GM18498 (cell line): ENCODE data around the gene RHBG.
"Not testable (repeated sequence)": the region's sequence is repeated elsewhere in the genome, so short reads cannot be mapped to it uniquely, and the experiment has no call there.

Source experiments
- ATAC-seq: cut with Tn5 transposase; IDR thresholded peaks from one replicate; pipeline ENCODE4 v1.9.1; 2021; ENCODE audit warnings: mild to moderate bottlenecking, moderate library complexity; ENCODE audit not compliant: unreplicated experiment

Gene RHBG

GRCh38 chr1:156359973-156360372, 9.0 kb upstream of the RHBG start:
- no peak for ATAC-seq

- no peak for ATAC-seq
Measured at GRCh38 chr1:156360534-156360933, 8.5 kb upstream of the RHBG start.

DNA sequence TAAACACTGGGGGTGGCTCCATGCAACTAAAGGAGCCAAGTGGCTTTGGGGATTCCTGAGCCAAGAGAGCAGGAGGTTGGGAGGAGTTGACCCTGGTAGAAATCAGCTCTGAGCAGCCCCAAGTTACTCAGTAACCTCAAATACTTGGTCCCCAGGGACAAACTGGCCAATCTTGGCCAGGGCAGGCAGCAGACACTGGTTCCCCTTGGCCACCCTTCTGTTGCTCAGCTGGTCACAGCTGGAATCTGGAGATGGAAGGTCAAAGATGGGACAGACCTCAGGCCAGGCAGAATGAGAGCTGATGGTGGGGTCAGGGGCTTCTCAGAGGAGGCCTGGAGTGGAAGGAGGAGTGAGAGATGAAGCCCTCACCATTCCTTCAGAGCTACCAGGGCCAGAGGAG, 3.3 kb upstream of the RHBG start:
- no peak for ATAC-seq

GRCh38 chr1:156366378-156367166, 2.4 kb upstream of the RHBG start:
- no peak for ATAC-seq

GRCh38 chr1:156367383-156368156, 1.4 kb upstream of the RHBG start:
- ATAC-seq, result no peak

GRCh38 chr1:156368157-156368658, 803 bp upstream of the RHBG start:
- ATAC-seq, result no peak

- ATAC-seq, result not testable (repeated sequence)
Measured at GRCh38 chr1:156369685-156370286, 775 bp downstream of the RHBG start.

DNA sequence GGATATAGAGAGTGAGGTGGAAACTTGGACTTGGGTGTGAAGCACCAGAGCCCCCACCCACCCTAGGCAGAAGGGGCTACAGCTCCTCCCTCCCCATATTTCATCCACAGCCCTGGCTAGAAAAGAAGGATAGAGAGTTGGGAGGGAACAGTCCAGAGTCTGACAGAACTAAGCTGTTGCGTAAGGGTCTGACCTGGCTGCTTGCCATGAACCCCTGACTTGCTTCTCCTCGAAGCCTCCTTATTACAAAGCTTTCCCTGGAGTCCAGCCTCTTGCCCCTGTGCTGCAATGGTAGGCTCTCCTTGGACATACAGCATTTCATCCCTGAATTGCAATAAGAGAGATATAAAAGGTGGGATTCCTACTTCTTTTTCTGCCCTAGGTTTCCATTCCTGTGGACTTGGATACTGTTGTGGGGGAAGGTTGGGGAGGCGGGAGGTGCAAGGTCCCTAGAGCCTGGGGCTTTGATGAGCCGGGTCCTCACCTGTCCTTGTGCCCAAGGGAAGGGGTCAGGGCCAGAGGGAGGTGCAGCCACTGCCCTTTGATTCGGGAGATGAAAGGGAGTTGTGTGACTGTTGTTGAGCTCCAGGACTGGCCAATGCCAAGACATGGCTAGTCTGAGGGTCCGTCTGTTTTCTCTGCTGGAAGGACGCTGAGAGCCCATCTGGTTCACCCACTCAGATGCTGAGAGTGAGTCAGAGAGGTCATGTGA, 2.7 kb downstream of the RHBG start:
- ATAC-seq, result no peak

DNA sequence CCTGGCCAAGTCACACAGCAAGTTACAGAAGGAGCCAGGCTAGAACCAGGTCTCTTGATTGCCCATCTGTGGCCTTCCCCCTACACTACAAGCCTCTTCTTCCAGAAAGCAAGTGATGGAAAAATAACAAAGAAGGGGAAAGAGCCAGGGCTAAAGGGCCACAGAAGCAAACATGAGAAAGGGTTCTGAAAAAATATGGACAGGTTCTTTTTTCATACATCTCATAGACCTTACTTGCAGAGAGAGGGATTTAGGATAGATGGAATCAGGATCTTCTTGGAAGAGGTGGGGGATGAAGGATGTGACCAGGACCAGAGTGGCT, 3.2 kb downstream of the RHBG start:
- ATAC-seq, result no peak

DNA sequence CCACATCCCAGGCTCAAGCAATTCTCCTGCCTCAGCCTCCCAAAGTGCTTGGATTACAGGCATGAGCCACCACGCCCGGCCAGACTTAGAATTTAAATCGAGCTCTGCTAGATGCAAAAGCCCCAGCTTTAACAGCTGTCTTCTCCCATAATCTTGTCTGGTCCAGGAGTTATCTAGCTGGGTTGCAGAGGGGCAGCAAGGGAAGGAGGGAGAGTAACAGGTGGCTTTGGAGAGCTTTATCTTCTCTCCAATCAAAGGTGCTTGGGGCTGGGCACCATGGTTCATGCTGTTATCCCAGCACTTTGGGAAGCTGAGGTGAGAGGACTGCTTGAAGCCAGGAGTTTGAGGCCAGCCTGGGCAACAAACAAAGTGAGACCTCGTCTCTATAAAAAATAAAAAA, 3.9 kb downstream of the RHBG start:
- no peak for ATAC-seq

- no peak for ATAC-seq
Measured at GRCh38 chr1:156373546-156373945, 4.5 kb downstream of the RHBG start.

GRCh38 chr1:156376146-156376545, 7.1 kb downstream of the RHBG start:
- ATAC-seq, result no peak

DNA sequence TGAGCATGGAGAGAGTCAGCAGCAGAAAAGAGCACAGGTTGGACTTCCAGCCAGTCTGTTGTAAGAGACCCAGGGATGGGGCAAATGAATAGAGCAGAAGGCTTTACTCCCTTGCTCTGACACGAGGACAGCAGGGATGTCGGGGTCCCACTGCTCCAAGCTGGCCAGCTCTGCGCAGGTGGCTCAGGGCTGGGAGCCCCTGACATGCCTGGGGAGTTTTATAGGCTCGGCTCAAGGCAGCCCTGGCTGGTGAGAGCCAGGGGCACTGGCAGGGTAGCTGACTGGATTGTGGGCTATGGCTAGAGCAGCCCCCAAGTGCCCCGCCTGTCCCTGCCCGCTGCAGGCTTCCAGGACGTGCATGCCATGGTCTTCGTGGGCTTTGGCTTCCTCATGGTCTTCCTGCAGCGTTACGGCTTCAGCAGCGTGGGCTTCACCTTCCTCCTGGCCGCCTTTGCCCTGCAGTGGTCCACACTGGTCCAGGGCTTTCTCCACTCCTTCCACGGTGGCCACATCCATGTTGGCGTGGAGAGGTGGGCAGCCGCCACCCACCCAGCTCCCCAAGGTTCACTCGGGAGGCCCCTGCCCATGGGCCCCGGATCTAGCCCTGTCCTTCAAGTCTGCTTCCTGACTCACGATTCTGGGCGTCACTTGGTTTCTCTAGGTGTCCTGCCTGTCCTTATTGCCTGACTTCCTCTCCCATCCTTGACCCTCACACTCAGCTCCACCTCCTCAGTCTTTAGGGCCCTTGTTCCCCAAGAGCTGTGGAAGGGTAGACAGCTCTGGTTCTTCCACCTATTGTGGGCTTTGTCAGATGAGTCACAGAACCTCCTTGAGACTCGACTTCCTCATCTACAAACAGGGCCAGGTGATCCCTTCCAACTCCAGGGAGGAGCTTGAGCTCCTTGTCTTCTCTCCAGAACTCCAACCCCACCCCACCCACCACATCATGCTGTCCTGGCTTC, 8.2 kb downstream of the RHBG start:
- no peak for ATAC-seq

GRCh38 chr1:156378557-156378956, 9.5 kb downstream of the RHBG start:
- ATAC-seq, result no peak

GRCh38 chr1:156379420-156380165, 10.6 kb downstream of the RHBG start:
- no peak for ATAC-seq

DNA sequence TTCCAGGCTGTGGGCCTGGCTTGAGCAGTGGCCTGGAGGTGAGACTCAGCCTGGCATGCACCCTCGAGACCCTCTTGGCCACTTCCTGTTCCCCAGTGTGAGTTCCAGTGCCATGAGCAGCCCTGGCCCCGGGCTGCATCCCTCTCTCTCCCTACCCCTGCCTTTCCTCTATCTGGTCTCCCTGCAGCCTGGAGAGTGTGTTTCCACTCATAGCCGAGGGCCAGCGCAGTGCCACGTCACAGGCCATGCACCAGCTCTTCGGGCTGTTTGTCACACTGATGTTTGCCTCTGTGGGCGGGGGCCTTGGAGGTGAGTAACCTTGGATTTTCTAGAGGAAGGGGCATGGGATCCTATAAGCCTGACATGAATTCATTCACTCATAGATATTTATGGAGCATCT, 13.6 kb downstream of the RHBG start:
- ATAC-seq, result no peak

GRCh38 chr1:156383023-156383422, 14.0 kb downstream of the RHBG start:
- peak; percentile 69 for ATAC-seq

- no peak for ATAC-seq
Measured at GRCh38 chr1:156384007-156384406, 15.0 kb downstream of the RHBG start.

DNA sequence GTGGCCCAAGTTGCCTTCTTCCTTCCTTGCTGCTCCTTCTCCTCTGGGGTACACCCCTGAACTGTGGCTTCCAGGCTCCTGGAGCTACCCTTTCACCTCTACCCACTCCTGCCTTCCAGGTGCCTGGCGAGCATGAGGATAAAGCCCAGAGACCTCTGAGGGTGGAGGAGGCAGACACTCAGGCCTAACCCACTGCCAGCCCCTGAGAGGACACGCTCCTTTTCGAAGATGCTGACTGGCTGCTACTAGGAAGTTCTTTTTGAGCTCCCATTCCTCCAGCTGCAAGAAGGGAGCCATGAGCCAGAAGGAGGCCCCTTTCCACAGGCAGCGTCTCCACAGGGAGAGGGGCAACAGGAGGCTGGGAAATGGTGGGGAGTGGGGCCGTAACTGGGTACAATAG, 15.6 kb downstream of the RHBG start:
- no peak for ATAC-seq
